ENCODE data around the gene MACROH2A1. TPM values are rescaled to one million over a fixed set of nuclear protein-coding genes. Genes with fewer than 3 reads are reported as not detected.

The MACROH2A1 gene
- total and polyA plus RNA-seq, 4 experiments from 2014 or later = 100 to 181 (median 108) TPM

- POLR2A ChIA-PET (ENCODE audit: partially characterized antibody) = no interaction called here
- CTCF ChIA-PET (ENCODE audit: partially characterized antibody) = interaction anchor here (1.4 kb wide), 1 partner anchor 107 kb away, joined by 3 read pairs; no protein-coding TSS in a partner anchor
- H3K9me3 ChIP-seq (ENCODE audit: control insufficient read depth in 1 of 2, low read length in 2 of 2) = no peaks in the 10 kb centered on the region
- Mint-ChIP-seq H3K4me1 (no peaks in the 10 kb centered on the region), H3K27ac (no peak overlapping the region), H3K9me3 (no peaks in the 10 kb centered on the region), H3K36me3 (no peaks in the 10 kb centered on the region), H3K27me3 (no peaks in the 10 kb centered on the region), H3K4me3 (no peak overlapping the region)
- no peaks in the 10 kb centered on the region for H3K27me3 ChIP-seq (ENCODE audit: insufficient read depth, low read length)
- DNase-seq = no peak
- H3K4me1 ChIP-seq (ENCODE audit: insufficient read depth, low read length) = no peaks in the 10 kb centered on the region
- no peaks in the 10 kb centered on the region for H3K36me3 ChIP-seq (ENCODE audit: insufficient read depth, low read length)
- intact Hi-C loops (cut with micrococcal nuclease) = no loop called here
- H3K27ac ChIP-seq (ENCODE audit: low read depth, low read length) = no peak overlapping the region
- no peak overlapping the region for H3K4me3 ChIP-seq (ENCODE audit: low read length in 2 of 2)
Measured at GRCh38 chr5:135318924-135319323, 80.1 kb downstream of the MACROH2A1 start.

GRCh38 chr5:135318037-135318436, 81.0 kb downstream of the MACROH2A1 start:
- H3K4me1 ChIP-seq (ENCODE audit: insufficient read depth, low read length) = no peaks in the 10 kb centered on the region
- no peaks in the 10 kb centered on the region for H3K4me1 Mint-ChIP-seq
- intact Hi-C loops (cut with micrococcal nuclease) = no loop called here
- ChIA-PET CTCF (ENCODE audit: partially characterized antibody) (interaction anchor here (1.4 kb wide), 1 partner anchor 108 kb away, joined by 3 read pairs; no protein-coding TSS in a partner anchor), POLR2A (ENCODE audit: partially characterized antibody) (no interaction called here)
- no peaks in the 10 kb centered on the region for H3K36me3 ChIP-seq (ENCODE audit: insufficient read depth, low read length)
- H3K9me3 Mint-ChIP-seq = no peaks in the 10 kb centered on the region
- no peak overlapping the region for H3K27ac ChIP-seq (ENCODE audit: low read depth, low read length)
- no peak overlapping the region for H3K4me3 ChIP-seq (ENCODE audit: low read length in 2 of 2)
- no peaks in the 10 kb centered on the region for H3K9me3 ChIP-seq (ENCODE audit: control insufficient read depth in 1 of 2, low read length in 2 of 2)
- DNase-seq = no peak
- H3K27me3 ChIP-seq (ENCODE audit: insufficient read depth, low read length) = no peaks in the 10 kb centered on the region
- H3K27ac Mint-ChIP-seq = no peak overlapping the region
- H3K27me3 Mint-ChIP-seq = no peaks in the 10 kb centered on the region
- H3K36me3 Mint-ChIP-seq = no peaks in the 10 kb centered on the region
- no peak overlapping the region for H3K4me3 Mint-ChIP-seq

DNA sequence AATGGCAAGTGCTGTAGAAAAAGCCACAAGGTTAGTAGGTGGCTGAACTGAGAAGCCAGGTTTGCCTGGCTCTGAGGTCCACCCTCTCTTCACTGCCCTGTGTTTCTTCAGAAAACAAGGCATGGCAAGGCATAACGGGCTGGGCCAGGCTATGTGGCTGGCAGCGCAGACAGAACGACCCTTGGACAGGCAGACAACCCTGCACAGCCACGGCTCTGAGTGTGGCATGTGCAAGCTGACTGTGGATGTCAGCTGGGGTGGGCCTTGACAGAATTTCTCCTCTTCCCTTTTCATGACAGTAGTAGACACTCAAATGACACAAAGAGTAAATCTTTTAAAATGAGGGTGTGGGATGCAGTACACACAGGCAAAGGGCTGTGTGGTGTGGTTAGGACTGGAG, 81.7 kb downstream of the MACROH2A1 start:
- Mint-ChIP-seq H3K9me3 (no peaks in the 10 kb centered on the region), H3K27ac (no peak overlapping the region), H3K27me3 (no peaks in the 10 kb centered on the region), H3K4me1 (no peaks in the 10 kb centered on the region), H3K4me3 (no peak overlapping the region), H3K36me3 (no peaks in the 10 kb centered on the region)
- H3K36me3 ChIP-seq (ENCODE audit: insufficient read depth, low read length) = no peaks in the 10 kb centered on the region
- H3K4me1 ChIP-seq (ENCODE audit: insufficient read depth, low read length) = no peaks in the 10 kb centered on the region
- no peaks in the 10 kb centered on the region for H3K9me3 ChIP-seq (ENCODE audit: control insufficient read depth in 1 of 2, low read length in 2 of 2)
- no peak for DNase-seq
- H3K4me3 ChIP-seq (ENCODE audit: low read length in 2 of 2) = no peak overlapping the region
- ChIA-PET CTCF (ENCODE audit: partially characterized antibody) (no interaction called here), POLR2A (ENCODE audit: partially characterized antibody) (no interaction called here)
- no peak overlapping the region for H3K27ac ChIP-seq (ENCODE audit: low read depth, low read length)
- H3K27me3 ChIP-seq (ENCODE audit: insufficient read depth, low read length) = no peaks in the 10 kb centered on the region
- intact Hi-C loops (cut with micrococcal nuclease) = no loop called here

- no peaks in the 10 kb centered on the region for H3K36me3 Mint-ChIP-seq
- POLR2A ChIA-PET (ENCODE audit: partially characterized antibody) = no interaction called here
- Histone ChIP-seq H3K4me3 (ENCODE audit: low read length in 2 of 2) (no peak overlapping the region), H3K27ac (ENCODE audit: low read depth, low read length) (no peak overlapping the region), H3K36me3 (ENCODE audit: insufficient read depth, low read length) (no peaks in the 10 kb centered on the region), H3K4me1 (ENCODE audit: insufficient read depth, low read length) (no peaks in the 10 kb centered on the region), H3K27me3 (ENCODE audit: insufficient read depth, low read length) (no peaks in the 10 kb centered on the region), H3K9me3 (ENCODE audit: control insufficient read depth in 1 of 2, low read length in 2 of 2) (no peaks in the 10 kb centered on the region)
- intact Hi-C loops (cut with micrococcal nuclease) = no loop called here
- no peaks in the 10 kb centered on the region for H3K27me3 Mint-ChIP-seq
- CTCF ChIA-PET (ENCODE audit: partially characterized antibody) = no interaction called here
- no peak overlapping the region for H3K27ac Mint-ChIP-seq
- no peak for DNase-seq
- no peak overlapping the region for H3K4me3 Mint-ChIP-seq
- H3K4me1 Mint-ChIP-seq = no peaks in the 10 kb centered on the region
- H3K9me3 Mint-ChIP-seq = no peaks in the 10 kb centered on the region
Measured at GRCh38 chr5:135315386-135315785, 83.6 kb downstream of the MACROH2A1 start.

DNA sequence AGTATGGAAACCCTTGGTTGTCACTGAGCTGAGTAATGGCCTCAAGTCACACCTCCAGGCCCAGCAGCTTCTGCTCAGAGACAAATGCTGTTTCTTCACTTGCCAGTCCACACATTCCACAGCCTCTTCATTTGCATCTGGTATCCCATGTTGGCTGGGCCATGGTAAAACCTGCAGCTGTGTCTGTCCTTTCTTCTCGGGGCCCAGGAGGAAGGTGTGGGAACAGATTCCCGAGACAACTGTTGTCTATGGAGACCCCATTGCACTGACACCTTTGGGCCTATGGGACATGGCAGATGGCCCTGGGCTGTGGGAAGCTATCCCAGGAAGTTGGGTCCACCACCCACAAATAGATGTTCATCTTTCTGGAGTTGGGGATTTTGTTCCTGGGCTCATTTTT, 85.1 kb downstream of the MACROH2A1 start:
- H3K27ac ChIP-seq (ENCODE audit: low read depth, low read length) = no peak overlapping the region
- H3K4me1 ChIP-seq (ENCODE audit: insufficient read depth, low read length) = no peaks in the 10 kb centered on the region
- POLR2A ChIA-PET (ENCODE audit: partially characterized antibody) = no interaction called here
- no peaks in the 10 kb centered on the region for H3K9me3 Mint-ChIP-seq
- H3K27ac Mint-ChIP-seq = no peak overlapping the region
- no peaks in the 10 kb centered on the region for H3K36me3 Mint-ChIP-seq
- no peak for DNase-seq
- intact Hi-C loops (cut with micrococcal nuclease) = no loop called here
- H3K27me3 Mint-ChIP-seq = peaks cover 0 to under 1% of the 10 kb centered on the region in 2 donors
- H3K9me3 ChIP-seq (ENCODE audit: control insufficient read depth in 1 of 2, low read length in 2 of 2) = no peaks in the 10 kb centered on the region
- no peak overlapping the region for H3K4me3 ChIP-seq (ENCODE audit: low read length in 2 of 2)
- CTCF ChIA-PET (ENCODE audit: partially characterized antibody) = no interaction called here
- no peaks in the 10 kb centered on the region for H3K27me3 ChIP-seq (ENCODE audit: insufficient read depth, low read length)
- H3K36me3 ChIP-seq (ENCODE audit: insufficient read depth, low read length) = no peaks in the 10 kb centered on the region
- no peak overlapping the region for H3K4me3 Mint-ChIP-seq
- peaks cover 0 to 5% (median 0%) of the 10 kb centered on the region in 4 donors for H3K4me1 Mint-ChIP-seq

- H3K27me3 Mint-ChIP-seq = peaks cover 0 to 2% of the 10 kb centered on the region in 2 donors
- peaks cover 0 to 5% (median 0%) of the 10 kb centered on the region in 4 donors for H3K4me1 Mint-ChIP-seq
- H3K27me3 ChIP-seq (ENCODE audit: insufficient read depth, low read length) = no peaks in the 10 kb centered on the region
- ChIA-PET POLR2A (ENCODE audit: partially characterized antibody) (no interaction called here), CTCF (ENCODE audit: partially characterized antibody) (no interaction called here)
- H3K9me3 ChIP-seq (ENCODE audit: control insufficient read depth in 1 of 2, low read length in 2 of 2) = no peaks in the 10 kb centered on the region
- H3K9me3 Mint-ChIP-seq = no peaks in the 10 kb centered on the region
- no peaks in the 10 kb centered on the region for H3K36me3 ChIP-seq (ENCODE audit: insufficient read depth, low read length)
- DNase-seq = no peak
- H3K36me3 Mint-ChIP-seq = no peaks in the 10 kb centered on the region
- no peak overlapping the region for H3K27ac Mint-ChIP-seq
- no peak overlapping the region for H3K27ac ChIP-seq (ENCODE audit: low read depth, low read length)
- H3K4me3 Mint-ChIP-seq = no peak overlapping the region
- intact Hi-C loops (cut with micrococcal nuclease) = no loop called here
- H3K4me1 ChIP-seq (ENCODE audit: insufficient read depth, low read length) = no peaks in the 10 kb centered on the region
- no peak overlapping the region for H3K4me3 ChIP-seq (ENCODE audit: low read length in 2 of 2)
Measured at GRCh38 chr5:135313405-135313804, 85.6 kb downstream of the MACROH2A1 start.

GRCh38 chr5:135312255-135312935, 86.6 kb downstream of the MACROH2A1 start:
- no peaks in the 10 kb centered on the region for H3K36me3 ChIP-seq (ENCODE audit: insufficient read depth, low read length)
- Mint-ChIP-seq H3K36me3 (no peaks in the 10 kb centered on the region), H3K4me1 (peaks cover 0 to 5% (median 0%) of the 10 kb centered on the region in 4 donors), H3K27ac (peak overlapping the region in 1 of 7 donors; percentile 1), H3K9me3 (no peaks in the 10 kb centered on the region), H3K27me3 (peaks cover 0 to 2% of the 10 kb centered on the region in 2 donors), H3K4me3 (no peak overlapping the region)
- H3K9me3 ChIP-seq (ENCODE audit: control insufficient read depth in 1 of 2, low read length in 2 of 2) = no peaks in the 10 kb centered on the region
- H3K27me3 ChIP-seq (ENCODE audit: insufficient read depth, low read length) = no peaks in the 10 kb centered on the region
- H3K27ac ChIP-seq (ENCODE audit: low read depth, low read length) = no peak overlapping the region
- no peak overlapping the region for H3K4me3 ChIP-seq (ENCODE audit: low read length in 2 of 2)
- POLR2A ChIA-PET (ENCODE audit: partially characterized antibody) = no interaction called here
- no peaks in the 10 kb centered on the region for H3K4me1 ChIP-seq (ENCODE audit: insufficient read depth, low read length)
- DNase-seq = no peak
- CTCF ChIA-PET (ENCODE audit: partially characterized antibody) = no interaction called here
- intact Hi-C loops (cut with micrococcal nuclease) = no loop called here

Data from CD4-positive, alpha-beta memory T cell (primary cell).